Prostate gland (tissue), 2 donors: ENCODE measurements around the gene AARSD1. TPM values are rescaled to one million over a fixed set of nuclear protein-coding genes. Genes with fewer than 3 reads are reported as not detected.
"Not testable (repeated sequence)": the region's sequence is repeated elsewhere in the genome, so short reads cannot be mapped to it uniquely, and the experiment has no call there.

Experiments
- DNase-seq: peaks from one replicate; pipeline ENCODE4 v3.0.0-alpha.2; 2019; ENCODE audit warnings: low spot score
- H3K27ac ChIP-seq, 2 donors: fragments of 200-600 bp; sonication (generic); 2 replicates each; pipeline ENCODE4 v1.5.1; 2017 to 2019
- H3K27me3 ChIP-seq: fragments of 200-600 bp; sonication (generic); replicated peaks from 2 replicates; pipeline ENCODE4 v1.5.1; 2019; ENCODE audit not compliant: insufficient read depth
- H3K36me3 ChIP-seq, 2 donors: fragments of 200-600 bp; sonication (generic); 1 replicate in 1 of 2; 2 replicates in 1 of 2; pipeline versions ENCODE4 v1.5.1 to v1.8.1; 2017 to 2019
- H3K4me1 ChIP-seq: fragments of 200-600 bp; sonication (generic); replicated peaks from 2 replicates; pipeline ENCODE4 v1.5.1; 2019
- H3K4me3 ChIP-seq, 2 donors: fragments of 200-600 bp; sonication (generic); 2 replicates each; pipeline ENCODE4 v1.5.1; 2017 to 2019
- H3K9me3 ChIP-seq: fragments of 200-600 bp; sonication (generic); 2 replicates; pipeline ENCODE4 v1.5.1; 2017
- POLR2A ChIP-seq: fragments of 450-650 bp; IDR thresholded peaks from one replicate; pipeline ENCODE4 v1.6.1; 2016; ENCODE audit warnings: antibody characterized with exemption, mild to moderate bottlenecking
- POLR2AphosphoS5 ChIP-seq: sonication (generic); formaldehyde crosslinking; IDR thresholded peaks from one replicate; pipeline ENCODE4 v1.6.1; 2017; ENCODE audit warnings: antibody characterized with exemption
- WGBS: methylation state at CpG from one replicate; pipeline ENCODE4 v1.1.5; 2018; 5-methylcytosine and 5-hydroxymethylcytosine counted together
- intact Hi-C: fragments of 100-400 bp; cut with DNase I; formaldehyde crosslinking; loops from one replicate; pipeline ENCODE4 v1.14.2; 2022
- total RNA-seq, 2 donors: library from RNA; depleted of rRNA; stranded (reverse); fragments of >200 nt; gene quantifications; one replicate each; pipeline ENCODE4 v1.1.0, GENCODE V29; 2016
- TF ChIP-seq, protein P1 (sequence below), 4 experiments: fragments of 200-600 bp in 2 of 4; fragments of 450-650 bp in 2 of 4; sonication (generic) in 2 of 4; IDR thresholded peaks; 1 replicate in 3 of 4; 2 replicates in 1 of 4; pipeline ENCODE4 v1.5.1; 2016 to 2019; ENCODE audit warnings: antibody characterized with exemption in 4 of 4, mild to moderate bottlenecking in 2 of 4, moderate library complexity in 2 of 4

Gene AARSD1
- total RNA-seq, 2 donors from 2014 or later: 34.2 to 48.4 TPM

DNA sequence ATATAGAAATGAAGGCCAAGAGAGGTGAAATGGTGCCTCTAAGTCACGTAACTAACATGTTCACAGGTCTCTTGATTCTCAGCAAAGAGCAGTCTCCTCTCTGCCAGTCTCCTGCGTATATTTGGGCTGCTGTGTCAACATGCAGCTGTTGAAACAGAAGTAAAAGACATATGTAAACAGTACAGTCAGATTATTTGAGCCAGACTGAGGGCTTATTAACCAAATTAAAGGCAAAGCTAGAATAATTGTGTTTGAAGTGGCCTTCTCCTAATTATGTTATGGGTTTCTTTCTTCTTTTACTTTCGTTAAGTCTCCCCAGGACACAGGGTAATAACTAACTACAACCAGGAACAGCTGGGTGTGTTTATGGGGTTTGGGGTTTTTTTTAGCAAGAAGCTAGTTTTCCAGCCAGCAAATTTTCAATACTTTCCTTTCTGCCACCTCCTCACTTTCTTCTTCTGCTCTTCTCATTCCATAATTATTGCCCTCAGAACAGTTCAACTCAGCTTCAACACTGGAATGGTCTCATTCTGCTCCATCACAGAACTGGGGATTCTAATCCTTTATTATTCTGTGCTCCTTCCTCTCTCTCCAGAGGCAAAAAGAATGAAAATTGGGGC lies 45.2 kb downstream of the AARSD1 start:
- 16% methylated on average over 3 of the region's 3 CpGs for WGBS
- peak; percentile 19 for DNase-seq
- peak overlapping the region; percentile 54 to 67 for H3K27ac ChIP-seq
- H3K4me1 ChIP-seq: peaks cover 3% of the 10 kb centered on the region
- peak; percentile 56 for TF ChIP-seq POLR2AphosphoS5
- no peak for TF ChIP-seq POLR2A
- no peak overlapping the region for H3K4me3 ChIP-seq
- H3K36me3 ChIP-seq: no peaks in the 10 kb centered on the region
- H3K9me3 ChIP-seq: no peaks in the 10 kb centered on the region
- intact Hi-C loops: no loop called here
- H3K27me3 ChIP-seq: no peaks in the 10 kb centered on the region

DNA sequence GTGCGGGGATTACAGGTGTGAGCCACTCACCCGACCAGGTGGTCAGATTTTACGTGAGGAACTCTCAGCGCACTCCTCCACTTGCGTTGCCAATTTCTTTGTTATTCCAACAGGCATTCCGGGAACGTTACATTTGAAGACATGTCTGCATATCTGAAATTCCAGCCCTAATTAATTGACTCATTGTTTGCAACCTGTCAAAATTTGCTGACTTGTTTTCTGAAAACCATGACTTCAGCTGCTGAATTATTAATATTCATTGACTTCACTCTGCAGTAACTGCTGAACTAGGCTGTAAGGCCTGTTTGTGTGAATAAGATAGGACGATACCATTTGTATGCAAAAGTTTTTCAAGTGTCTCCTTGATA lies 47.0 kb downstream of the AARSD1 start:
- WGBS: 67% methylated on average over 8 of the region's 8 CpGs
- H3K4me3 ChIP-seq: no peak overlapping the region
- intact Hi-C loops: no loop called here
- no peak overlapping the region for H3K27ac ChIP-seq
- no peak for DNase-seq
- no peaks in the 10 kb centered on the region for H3K36me3 ChIP-seq
- H3K27me3 ChIP-seq: no peaks in the 10 kb centered on the region
- no peak for TF ChIP-seq POLR2A
- TF ChIP-seq POLR2AphosphoS5: no peak
- TF ChIP-seq, protein P1, sequence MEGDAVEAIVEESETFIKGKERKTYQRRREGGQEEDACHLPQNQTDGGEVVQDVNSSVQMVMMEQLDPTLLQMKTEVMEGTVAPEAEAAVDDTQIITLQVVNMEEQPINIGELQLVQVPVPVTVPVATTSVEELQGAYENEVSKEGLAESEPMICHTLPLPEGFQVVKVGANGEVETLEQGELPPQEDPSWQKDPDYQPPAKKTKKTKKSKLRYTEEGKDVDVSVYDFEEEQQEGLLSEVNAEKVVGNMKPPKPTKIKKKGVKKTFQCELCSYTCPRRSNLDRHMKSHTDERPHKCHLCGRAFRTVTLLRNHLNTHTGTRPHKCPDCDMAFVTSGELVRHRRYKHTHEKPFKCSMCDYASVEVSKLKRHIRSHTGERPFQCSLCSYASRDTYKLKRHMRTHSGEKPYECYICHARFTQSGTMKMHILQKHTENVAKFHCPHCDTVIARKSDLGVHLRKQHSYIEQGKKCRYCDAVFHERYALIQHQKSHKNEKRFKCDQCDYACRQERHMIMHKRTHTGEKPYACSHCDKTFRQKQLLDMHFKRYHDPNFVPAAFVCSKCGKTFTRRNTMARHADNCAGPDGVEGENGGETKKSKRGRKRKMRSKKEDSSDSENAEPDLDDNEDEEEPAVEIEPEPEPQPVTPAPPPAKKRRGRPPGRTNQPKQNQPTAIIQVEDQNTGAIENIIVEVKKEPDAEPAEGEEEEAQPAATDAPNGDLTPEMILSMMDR (IDR thresholded peaks at IDR 0.05): no peak
- H3K9me3 ChIP-seq: no peaks in the 10 kb centered on the region
- H3K4me1 ChIP-seq: peaks cover 3% of the 10 kb centered on the region

DNA sequence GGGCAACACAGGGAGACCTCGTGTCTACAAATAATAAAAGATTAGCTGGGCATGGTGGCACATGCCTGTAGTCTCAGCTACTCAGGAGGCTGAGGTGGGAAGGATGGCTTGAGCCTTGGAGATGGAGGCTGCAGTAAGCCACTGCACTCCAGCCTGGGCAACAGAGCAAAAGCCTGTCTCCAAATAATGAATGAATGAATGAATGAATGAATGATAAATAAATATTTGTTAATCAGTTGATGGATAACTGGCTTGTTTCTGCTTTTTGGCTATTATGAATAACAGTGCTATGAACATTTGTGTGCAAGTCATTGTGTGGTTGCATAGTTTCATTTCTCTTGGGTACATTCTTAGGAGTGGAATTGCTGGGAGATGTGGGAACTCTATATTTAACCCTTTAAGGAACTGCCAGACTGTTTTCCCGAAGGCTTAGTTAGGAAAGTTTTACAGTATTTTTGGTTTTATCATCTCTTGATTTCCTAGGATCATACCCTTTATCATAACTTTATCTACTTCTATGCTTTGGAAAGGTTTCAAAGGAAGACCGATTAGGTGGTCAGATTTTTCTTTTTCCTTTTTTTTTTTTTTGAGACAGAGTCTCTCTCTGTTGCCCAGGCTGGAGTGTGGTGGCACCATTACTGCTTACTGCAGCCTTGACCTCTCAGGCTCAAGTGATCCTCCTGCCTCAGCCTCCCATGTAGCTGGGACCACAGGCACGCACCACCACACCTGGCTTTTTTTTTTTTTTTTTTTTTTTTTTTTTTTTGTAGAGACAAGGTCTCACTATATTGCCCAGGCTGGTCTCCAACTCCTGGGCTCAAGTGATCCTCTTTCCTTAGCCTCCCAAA lies 47.6 kb downstream of the AARSD1 start:
- not testable (repeated sequence) for H3K4me3 ChIP-seq, H3K27me3 ChIP-seq
- WGBS: 82% methylated on average over 4 of the region's 4 CpGs

DNA sequence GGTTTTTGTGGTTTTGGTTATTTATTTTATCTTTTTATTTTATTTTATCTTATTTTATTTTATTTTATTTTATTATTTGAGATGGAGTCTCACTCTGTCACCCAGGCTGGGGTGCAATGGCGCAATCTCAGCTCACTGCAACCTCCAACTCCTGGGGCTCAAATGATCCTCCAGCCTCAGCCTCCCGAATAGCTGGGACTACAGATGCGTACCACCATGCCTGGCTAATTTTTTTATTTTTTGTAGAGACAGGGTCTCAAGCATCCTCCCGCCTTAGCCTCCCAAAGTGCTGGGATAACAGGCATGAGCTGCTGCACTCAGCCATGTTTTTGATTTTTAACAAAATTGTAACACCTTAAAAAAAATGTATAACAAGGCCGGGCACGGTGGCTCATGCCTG lies 49.0 kb downstream of the AARSD1 start:
- not testable (repeated sequence) for DNase-seq

More for the DNA sequence above, 47.6 kb downstream of the AARSD1 start:
- H3K9me3 ChIP-seq, DNase-seq, H3K27ac ChIP-seq, H3K36me3 ChIP-seq, intact Hi-C loops, H3K4me1 ChIP-seq: not testable (repeated sequence)

DNA sequence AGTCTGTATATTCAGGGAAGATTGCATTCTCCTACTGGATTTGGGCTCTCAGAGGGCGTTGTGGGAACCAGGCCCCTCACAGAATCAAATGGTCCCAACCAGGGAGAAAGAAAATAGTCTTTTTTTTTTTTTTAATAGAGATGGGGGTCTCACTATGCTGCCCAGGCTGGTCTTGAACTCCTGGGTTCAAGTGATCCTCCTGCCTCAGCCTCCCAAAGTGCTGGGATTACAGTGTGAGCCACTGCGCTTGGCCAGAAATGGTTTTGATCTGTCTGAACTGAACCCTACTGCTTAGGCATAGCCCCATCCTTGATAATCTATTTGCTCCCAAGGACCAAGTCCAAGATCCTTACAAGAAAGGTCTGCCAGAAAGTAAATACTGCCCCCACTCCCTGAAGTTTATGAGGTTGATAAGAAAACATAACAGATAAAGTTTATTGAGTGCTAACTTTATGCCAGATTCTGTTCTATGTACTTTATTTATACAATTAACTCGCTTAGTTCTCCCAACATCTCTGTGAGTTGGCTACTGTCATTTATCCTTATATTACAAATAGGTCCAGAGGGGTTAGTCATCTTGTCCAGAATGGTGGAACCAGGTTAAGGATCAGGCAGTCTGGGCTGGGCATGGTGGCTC lies 50.2 kb downstream of the AARSD1 start:
- H3K4me1 ChIP-seq: peaks cover under 1% of the 10 kb centered on the region
- peak; percentile 55 for TF ChIP-seq POLR2AphosphoS5
- TF ChIP-seq POLR2A: no peak
- no peaks in the 10 kb centered on the region for H3K27me3 ChIP-seq
- no peak overlapping the region for H3K4me3 ChIP-seq
- 65% methylated on average over 3 of the region's 3 CpGs for WGBS
- no peak overlapping the region for H3K27ac ChIP-seq
- no peaks in the 10 kb centered on the region for H3K36me3 ChIP-seq
- no peak for DNase-seq
- no peaks in the 10 kb centered on the region for H3K9me3 ChIP-seq
- intact Hi-C loops: no loop called here

More for the DNA sequence above, 49.0 kb downstream of the AARSD1 start:
- WGBS: 93% methylated on average over 6 of the region's 6 CpGs
- H3K4me1 ChIP-seq, H3K4me3 ChIP-seq, H3K36me3 ChIP-seq, H3K9me3 ChIP-seq, intact Hi-C loops, H3K27ac ChIP-seq, H3K27me3 ChIP-seq: not testable (repeated sequence)

DNA sequence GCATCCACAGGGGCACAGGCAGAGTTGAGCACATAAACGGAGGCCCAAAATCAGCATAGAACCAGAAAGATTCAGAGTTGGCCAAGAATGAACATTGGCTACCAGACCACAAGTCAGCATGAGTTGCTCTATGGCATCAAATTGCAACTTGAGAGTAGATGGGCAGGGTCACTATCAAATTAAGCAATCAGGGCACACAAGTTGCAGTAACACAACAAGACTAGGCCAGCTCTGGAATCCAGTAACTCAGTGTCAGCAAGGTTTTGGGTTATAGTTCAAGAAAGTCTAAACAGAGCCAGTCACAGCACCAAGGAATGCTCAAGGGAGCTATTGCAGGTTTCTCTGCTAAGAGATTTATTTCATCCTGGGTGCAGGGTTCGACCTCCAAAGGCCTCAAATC lies 50.7 kb downstream of the AARSD1 start:
- H3K27me3 ChIP-seq: no peaks in the 10 kb centered on the region
- H3K36me3 ChIP-seq: no peaks in the 10 kb centered on the region
- DNase-seq: no peak
- H3K9me3 ChIP-seq: no peaks in the 10 kb centered on the region
- intact Hi-C loops: no loop called here
- no peak for TF ChIP-seq POLR2A
- TF ChIP-seq POLR2AphosphoS5: no peak
- TF ChIP-seq, protein P1 (IDR thresholded peaks at IDR 0.05): no peak
- H3K27ac ChIP-seq: no peak overlapping the region
- no peak overlapping the region for H3K4me3 ChIP-seq
- 63% methylated on average over 2 of the region's 2 CpGs for WGBS
- no peaks in the 10 kb centered on the region for H3K4me1 ChIP-seq
